ENCODE data around the gene KIF14. TPM values are rescaled to one million over a fixed set of nuclear protein-coding genes. Genes with fewer than 3 reads are reported as not detected.
"Not testable (repeated sequence)": the region's sequence is repeated elsewhere in the genome, so short reads cannot be mapped to it uniquely, and the experiment has no call there.

The KIF14 gene
- total RNA-seq, 1 donor from 2014 or later, result 13.9 TPM

DNA sequence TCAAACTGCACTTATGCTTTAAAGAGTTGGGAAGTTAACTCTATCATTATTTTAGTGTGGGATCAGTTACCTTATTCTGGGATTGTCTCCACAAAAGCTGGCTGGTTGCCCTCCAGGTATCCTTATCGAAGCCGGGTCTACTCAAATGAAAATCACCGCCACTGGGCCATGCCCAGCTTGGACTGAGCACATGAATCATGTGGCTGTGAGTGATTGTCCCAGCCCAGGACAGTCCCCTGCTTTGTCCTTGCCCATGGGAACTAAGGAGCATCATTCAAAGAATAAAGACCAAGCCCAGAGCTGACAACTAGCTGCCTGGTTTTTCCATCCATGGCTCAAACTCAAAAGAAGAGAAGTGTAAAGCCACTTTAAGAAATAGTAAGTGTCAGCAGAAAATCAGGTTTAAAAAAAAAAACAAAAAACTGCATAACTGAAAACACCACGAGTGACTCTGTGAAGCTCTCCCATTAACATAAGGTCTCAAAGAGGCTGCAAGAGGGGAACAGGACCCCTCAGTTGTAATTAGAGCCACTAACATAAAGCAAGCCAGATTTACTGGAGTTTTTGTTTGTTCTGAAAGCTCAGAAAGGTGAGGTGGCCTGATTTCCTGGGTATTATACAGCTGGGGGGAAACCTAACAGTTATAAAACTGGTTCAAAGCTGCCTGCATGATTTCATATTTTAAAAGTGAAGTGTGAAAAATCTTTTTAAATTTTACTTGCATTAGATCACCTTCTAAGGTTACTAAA lies 91.5 kb downstream of the KIF14 start:
- DNase-seq (ENCODE audit: low read depth), result no peak
- H3K4me3 ChIP-seq (ENCODE audit: low read depth, low read length), result no peak overlapping the region
- TF ChIP-seq, protein P1, sequence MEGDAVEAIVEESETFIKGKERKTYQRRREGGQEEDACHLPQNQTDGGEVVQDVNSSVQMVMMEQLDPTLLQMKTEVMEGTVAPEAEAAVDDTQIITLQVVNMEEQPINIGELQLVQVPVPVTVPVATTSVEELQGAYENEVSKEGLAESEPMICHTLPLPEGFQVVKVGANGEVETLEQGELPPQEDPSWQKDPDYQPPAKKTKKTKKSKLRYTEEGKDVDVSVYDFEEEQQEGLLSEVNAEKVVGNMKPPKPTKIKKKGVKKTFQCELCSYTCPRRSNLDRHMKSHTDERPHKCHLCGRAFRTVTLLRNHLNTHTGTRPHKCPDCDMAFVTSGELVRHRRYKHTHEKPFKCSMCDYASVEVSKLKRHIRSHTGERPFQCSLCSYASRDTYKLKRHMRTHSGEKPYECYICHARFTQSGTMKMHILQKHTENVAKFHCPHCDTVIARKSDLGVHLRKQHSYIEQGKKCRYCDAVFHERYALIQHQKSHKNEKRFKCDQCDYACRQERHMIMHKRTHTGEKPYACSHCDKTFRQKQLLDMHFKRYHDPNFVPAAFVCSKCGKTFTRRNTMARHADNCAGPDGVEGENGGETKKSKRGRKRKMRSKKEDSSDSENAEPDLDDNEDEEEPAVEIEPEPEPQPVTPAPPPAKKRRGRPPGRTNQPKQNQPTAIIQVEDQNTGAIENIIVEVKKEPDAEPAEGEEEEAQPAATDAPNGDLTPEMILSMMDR (conservative IDR thresholded peaks at IDR 0.05; ENCODE audit: low read depth, low read length), result no peak

DNA sequence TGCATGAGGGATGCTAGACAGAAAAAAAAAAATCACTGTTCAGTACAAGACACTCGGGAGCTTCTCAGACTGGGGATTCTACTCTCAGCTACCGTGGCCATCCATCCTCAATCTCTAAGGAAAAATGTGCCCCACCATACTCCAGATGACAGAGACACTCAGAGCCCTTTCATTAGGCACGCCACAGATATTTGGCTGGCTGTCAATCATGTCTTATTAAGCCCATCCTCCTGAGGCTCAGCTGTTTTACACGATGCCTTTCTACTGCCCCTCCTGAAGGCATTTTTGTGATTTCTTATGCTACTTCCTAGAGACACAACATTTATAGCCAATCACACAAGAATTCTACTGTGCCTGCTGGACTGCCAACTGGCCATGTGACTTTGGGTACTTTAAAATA lies 92.9 kb downstream of the KIF14 start:
- no peak for DNase-seq (ENCODE audit: low read depth)
- H3K4me3 ChIP-seq (ENCODE audit: low read depth, low read length), result no peak overlapping the region
- TF ChIP-seq, protein P1 (conservative IDR thresholded peaks at IDR 0.05; ENCODE audit: low read depth, low read length), result no peak

DNA sequence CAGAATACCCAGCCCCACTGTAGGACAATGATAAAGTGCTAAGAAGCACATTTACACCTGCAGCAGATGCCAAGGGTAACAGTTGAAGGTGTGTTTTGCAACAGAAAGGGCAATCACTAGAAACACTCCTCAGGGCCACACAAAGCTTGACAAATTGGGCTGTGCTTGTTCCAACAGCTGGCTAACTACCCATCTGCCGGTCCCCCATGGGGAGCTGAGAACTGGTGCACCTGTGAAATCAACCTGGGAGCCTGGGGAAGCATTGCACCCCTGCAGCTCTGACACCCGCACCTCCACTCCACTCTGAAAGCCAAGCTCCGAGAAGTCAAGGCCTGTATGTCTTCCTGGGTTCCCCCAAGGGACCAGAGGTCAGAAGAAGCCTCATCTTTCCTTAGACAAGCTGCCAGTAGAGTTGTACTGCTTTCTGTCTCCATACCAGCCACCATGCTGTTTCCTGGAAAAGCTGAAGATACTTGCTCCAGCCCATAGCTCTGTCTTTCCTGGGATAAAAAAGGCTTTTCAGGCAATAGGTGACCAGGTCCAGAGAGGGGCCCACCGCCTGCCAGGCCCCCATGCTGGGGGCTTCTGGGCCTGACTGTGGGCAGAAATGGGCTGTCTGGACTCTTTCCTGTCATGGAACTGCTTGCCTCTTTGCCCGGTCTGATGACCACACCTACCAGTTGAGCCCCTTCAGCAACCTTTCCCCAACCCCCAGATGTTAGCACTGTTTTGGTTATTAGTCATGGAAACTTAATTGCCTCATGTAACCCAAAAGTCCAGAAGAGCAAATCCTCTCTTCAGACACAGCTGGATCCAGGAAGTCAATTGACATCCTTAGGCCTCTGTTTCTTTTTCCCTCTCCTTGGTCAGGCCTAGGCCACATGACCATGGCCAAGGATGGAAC lies 93.6 kb downstream of the KIF14 start:
- TF ChIP-seq, protein P1 (conservative IDR thresholded peaks at IDR 0.05; ENCODE audit: low read depth, low read length), result no peak
- no peak for DNase-seq (ENCODE audit: low read depth)
- no peak overlapping the region for H3K4me3 ChIP-seq (ENCODE audit: low read depth, low read length)

DNA sequence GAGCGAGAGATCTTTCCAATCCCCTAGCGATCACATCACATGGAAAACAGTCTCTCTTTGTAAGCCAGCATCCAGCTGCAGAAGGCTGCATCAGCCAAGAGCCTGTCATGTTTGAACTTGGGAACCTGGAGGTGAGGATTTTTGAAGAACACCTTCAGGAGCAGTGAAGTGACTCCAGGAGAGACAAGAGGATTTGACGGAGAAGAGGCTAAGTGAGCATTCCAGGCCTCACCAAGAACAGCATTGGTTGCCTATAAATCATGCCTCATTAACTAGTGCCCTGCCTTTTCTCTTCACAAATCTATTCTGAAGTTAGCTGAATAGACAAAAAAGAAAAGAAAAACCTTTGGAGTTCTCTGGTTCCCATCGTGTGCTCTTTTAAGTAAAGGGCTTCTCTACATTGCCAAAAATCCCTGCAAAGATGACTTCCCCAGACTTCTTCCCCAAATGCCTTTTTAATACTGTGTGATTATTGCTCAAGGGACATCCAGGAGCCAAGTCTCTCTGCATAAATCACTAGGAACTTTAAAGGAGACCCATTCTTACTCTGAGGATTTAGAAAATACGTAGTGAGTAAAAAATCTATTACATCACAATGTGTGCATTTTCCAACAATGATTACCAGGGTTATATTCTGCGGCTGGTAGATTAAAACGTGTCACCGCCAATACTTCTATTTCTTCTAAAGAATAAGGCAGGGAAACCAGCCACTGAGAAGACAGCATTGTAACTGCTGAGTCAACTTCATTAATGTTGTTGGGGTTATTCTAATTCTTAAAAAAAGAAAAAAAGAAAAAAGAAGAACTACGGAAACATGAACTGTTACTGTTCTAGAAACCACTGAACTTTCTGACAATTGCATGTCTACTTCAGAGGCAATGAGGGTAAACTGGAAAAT lies 95.2 kb downstream of the KIF14 start:
- TF ChIP-seq, protein P1 (conservative IDR thresholded peaks at IDR 0.05; ENCODE audit: low read depth, low read length), result no peak
- no peak for DNase-seq (ENCODE audit: low read depth)
- no peak overlapping the region for H3K4me3 ChIP-seq (ENCODE audit: low read depth, low read length)

DNA sequence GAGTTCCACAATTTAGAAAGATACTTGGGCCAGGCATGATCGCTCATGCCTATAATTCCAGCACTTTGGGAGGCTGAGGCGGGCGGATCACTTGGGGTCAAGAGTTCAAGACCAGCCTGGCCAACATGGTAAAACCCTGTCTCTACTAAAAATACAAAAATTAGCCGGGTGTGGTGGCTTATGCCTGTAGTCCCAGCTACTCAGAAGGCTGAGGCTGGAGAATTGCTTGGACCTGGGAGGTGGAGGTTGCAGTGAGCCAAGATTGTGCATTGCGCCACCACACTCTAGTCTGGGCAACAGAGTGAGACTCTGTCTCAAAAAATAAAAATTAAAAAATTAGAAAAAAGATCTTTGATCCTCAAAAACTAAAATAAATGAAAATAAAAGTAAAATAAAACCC lies 96.0 kb downstream of the KIF14 start:
- DNase-seq (ENCODE audit: low read depth); H3K4me3 ChIP-seq (ENCODE audit: low read depth, low read length): not testable (repeated sequence)

DNA sequence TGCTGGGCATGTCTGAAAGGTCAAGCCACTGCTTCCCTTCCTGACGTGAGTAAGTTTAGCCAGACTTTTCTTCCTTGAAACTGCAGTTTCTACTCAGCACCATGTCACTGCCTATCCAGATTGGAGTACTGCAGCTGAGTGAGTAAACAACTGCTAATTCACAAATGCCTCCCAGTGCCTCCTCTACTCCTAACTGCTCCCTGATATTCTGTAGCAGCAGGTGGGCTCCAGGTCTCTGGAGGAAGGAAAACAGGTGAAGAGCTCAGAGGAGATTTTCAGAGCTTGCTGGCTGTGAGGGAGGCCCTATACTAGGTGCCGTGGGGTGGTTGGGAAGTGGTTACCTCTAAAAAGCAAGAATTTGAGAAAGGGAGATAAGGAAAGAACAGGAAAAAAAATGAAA lies 96.5 kb downstream of the KIF14 start:
- DNase-seq (ENCODE audit: low read depth), result no peak
- H3K4me3 ChIP-seq (ENCODE audit: low read depth, low read length), result no peak overlapping the region
- TF ChIP-seq, protein P1 (conservative IDR thresholded peaks at IDR 0.05; ENCODE audit: low read depth, low read length), result no peak

DNA sequence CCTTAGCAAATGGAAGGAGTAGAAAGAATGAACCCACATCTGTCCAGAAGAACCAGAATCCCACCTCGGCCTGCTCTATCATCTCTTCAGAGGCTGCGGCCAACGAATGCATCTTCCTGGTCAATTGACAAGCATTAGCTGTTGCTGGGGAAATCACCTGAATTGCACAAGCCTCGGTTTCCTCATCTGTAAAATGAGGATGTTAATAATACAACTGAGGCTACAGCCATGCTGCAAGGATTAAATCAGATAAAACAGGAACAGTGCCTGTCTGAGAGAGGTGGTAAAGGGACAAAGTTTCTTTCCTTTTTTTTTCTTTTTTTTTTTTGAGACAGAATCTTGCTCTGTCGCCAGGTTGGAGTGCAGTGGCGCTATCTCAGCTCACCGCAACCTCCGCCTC lies 99.8 kb downstream of the KIF14 start:
- no peak overlapping the region for H3K4me3 ChIP-seq (ENCODE audit: low read depth, low read length)
- TF ChIP-seq, protein P1 (conservative IDR thresholded peaks at IDR 0.05; ENCODE audit: low read depth, low read length), result no peak
- no peak for DNase-seq (ENCODE audit: low read depth)

Measured in epithelial cell of proximal tubule (primary cell).